ENCODE measurements around the gene KCNK1.

The KCNK1 gene

DNA sequence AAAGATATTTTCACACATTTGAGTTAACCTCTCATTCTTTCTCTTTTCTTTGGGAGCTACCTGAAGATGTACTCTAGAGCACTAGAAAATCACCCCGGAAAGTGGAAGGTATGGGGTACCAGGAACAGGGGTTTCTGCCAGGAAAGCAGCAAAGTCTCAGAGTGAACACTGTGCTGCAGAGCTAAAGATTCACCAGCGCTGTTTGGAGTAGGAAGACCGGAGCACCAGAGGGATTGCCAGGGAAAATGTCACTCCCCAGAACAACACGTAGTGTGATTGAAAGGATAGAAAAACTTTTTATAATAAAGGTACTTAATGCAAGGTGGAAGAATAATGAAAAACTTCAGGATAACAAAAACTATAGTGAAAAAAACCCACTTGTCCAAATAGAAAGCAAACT, 26.7 kb upstream of the KCNK1 start:
- Histone ChIP-seq H2BK12ac (ENCODE audit: low read length) (no peak overlapping the region), H3K14ac (ENCODE audit: low read length) (no peak overlapping the region), H3K9ac (ENCODE audit: low read length) (no peak overlapping the region), H3K18ac (ENCODE audit: low read length) (no peak overlapping the region), H2AFZ (ENCODE audit: insufficient read depth, low read length, poor library complexity) (no peak overlapping the region), H3K79me1 (ENCODE audit: low read length) (no peaks in the 10 kb centered on the region), H3K79me2 (ENCODE audit: control insufficient read depth, insufficient read depth, low read length, poor library complexity) (no peaks in the 10 kb centered on the region), H2BK5ac (ENCODE audit: low read depth, low read length, poor library complexity) (no peak overlapping the region), H3K9me3 (ENCODE audit: insufficient read depth, low read depth, low read length) (peaks cover 2% of the 10 kb centered on the region), H3K4me2 (ENCODE audit: low read length) (no peak overlapping the region), H3K4ac (ENCODE audit: low read depth, low read length) (no peak overlapping the region), H4K12ac (ENCODE audit: low read depth, low read length) (no peak overlapping the region), H3K27me3 (ENCODE audit: insufficient read depth, low read length) (no peaks in the 10 kb centered on the region), H4K91ac (ENCODE audit: low read depth, low read length) (no peak overlapping the region), H2AK5ac (ENCODE audit: low read length) (no peak overlapping the region), H3K23ac (ENCODE audit: low read length) (no peak overlapping the region), H3K4me3 (ENCODE audit: low read depth, low read length) (no peak overlapping the region), H2BK120ac (ENCODE audit: insufficient read depth, low read length, poor library complexity) (no peak overlapping the region), H3K36me3 (ENCODE audit: control insufficient read depth in 1 of 2, insufficient read depth in 2 of 2, low read length in 2 of 2) (no peaks in the 10 kb centered on the region), H4K8ac (ENCODE audit: low read depth, low read length) (no peak overlapping the region), H3K4me1 (ENCODE audit: control insufficient read depth in 1 of 2, insufficient read depth in 2 of 2, low read length in 2 of 2) (peaks cover 2 to 4% of the 10 kb centered on the region in 2 experiments), H3K27ac (ENCODE audit: low read depth, low read length) (no peak overlapping the region)
- no peak for DNase-seq
- WGBS (ENCODE audit: extremely low coverage, insufficient coverage, insufficient read length): no CpG with 5 or more reads among the region's 4 CpGs

DNA sequence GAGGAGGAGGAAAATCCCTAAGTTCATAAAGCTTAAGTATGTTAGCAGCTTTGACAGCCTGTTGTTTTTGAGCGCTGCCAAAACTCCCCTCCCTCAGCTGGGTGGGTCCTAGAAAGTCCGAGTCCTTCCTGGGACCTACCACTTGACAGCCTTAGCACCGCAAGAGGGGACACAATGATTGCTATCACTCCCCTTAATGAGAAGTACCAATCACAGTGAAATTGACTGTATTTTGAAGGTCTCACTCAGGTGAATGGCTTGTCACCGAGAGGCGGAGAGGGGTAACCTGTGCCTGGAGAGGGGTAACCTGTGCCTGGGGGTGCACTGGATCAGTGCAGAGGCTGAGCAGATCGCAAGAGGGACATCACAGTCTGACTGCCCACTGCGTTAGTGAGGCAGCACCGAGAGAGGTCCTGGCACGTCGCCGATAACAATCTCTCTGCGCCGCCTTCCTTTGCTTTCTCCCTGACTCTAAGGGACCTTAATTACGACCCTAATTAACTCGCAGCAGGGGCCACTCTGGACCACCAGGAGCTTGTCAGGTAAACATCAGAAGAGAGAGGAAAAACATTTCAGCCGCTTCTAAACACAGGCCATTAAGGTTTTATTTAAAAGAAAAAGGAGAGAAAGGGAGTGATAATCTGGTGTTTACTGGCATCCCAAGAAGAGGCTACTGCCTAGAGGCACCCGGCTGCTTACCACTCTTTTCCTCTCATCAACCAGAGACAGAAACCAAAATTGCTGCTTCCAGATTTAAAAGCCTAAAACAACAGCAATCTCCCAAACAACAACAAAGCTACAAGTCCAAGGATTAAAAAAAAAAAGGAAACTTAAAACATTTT, 25.7 kb upstream of the KCNK1 start:
- Histone ChIP-seq H4K12ac (ENCODE audit: low read depth, low read length) (no peak overlapping the region), H3K36me3 (ENCODE audit: control insufficient read depth in 1 of 2, insufficient read depth in 2 of 2, low read length in 2 of 2) (no peaks in the 10 kb centered on the region), H3K79me2 (ENCODE audit: control insufficient read depth, insufficient read depth, low read length, poor library complexity) (no peaks in the 10 kb centered on the region), H3K23ac (ENCODE audit: low read length) (no peak overlapping the region), H3K4me2 (ENCODE audit: low read length) (peak overlapping the region; percentile 46), H2BK5ac (ENCODE audit: low read depth, low read length, poor library complexity) (no peak overlapping the region), H3K14ac (ENCODE audit: low read length) (no peak overlapping the region), H3K18ac (ENCODE audit: low read length) (no peak overlapping the region), H2AK5ac (ENCODE audit: low read length) (no peak overlapping the region), H3K4ac (ENCODE audit: low read depth, low read length) (no peak overlapping the region), H3K27me3 (ENCODE audit: insufficient read depth, low read length) (no peaks in the 10 kb centered on the region), H3K4me3 (ENCODE audit: low read depth, low read length) (no peak overlapping the region), H4K91ac (ENCODE audit: low read depth, low read length) (no peak overlapping the region), H3K9ac (ENCODE audit: low read length) (no peak overlapping the region), H2AFZ (ENCODE audit: insufficient read depth, low read length, poor library complexity) (no peak overlapping the region), H3K4me1 (ENCODE audit: control insufficient read depth in 1 of 2, insufficient read depth in 2 of 2, low read length in 2 of 2) (peaks cover 2 to 4% of the 10 kb centered on the region in 2 experiments), H3K27ac (ENCODE audit: low read depth, low read length) (no peak overlapping the region), H2BK12ac (ENCODE audit: low read length) (no peak overlapping the region), H3K9me3 (ENCODE audit: insufficient read depth, low read depth, low read length) (peaks cover 2% of the 10 kb centered on the region), H2BK120ac (ENCODE audit: insufficient read depth, low read length, poor library complexity) (no peak overlapping the region), H3K79me1 (ENCODE audit: low read length) (no peaks in the 10 kb centered on the region), H4K8ac (ENCODE audit: low read depth, low read length) (no peak overlapping the region)
- DNase-seq: no peak
- no CpG with 5 or more reads among the region's 17 CpGs for WGBS (ENCODE audit: extremely low coverage, insufficient coverage, insufficient read length)

DNA sequence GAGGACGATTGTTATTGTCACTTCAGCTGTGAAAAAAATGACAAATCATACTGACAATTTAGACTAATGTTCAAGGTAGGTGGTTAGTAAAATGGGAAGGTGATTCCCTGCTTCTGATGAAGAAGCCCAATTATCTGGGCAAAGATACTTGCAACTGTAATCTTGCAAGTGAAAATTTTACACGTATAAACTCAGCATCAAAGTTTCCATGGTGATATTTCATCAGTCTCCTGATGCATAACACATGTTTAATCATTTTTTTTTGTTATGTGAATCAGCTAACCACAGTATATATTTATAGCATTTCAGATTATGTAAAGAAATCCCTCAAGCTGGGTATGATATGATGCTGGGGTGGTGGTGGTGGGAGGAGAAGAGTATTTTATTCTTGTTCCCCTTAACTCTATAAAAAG, 16.4 kb upstream of the KCNK1 start:
- no peak overlapping the region for H4K12ac ChIP-seq (ENCODE audit: low read depth, low read length)
- no peaks in the 10 kb centered on the region for H3K9me3 ChIP-seq (ENCODE audit: insufficient read depth, low read depth, low read length)
- no peak overlapping the region for H3K27ac ChIP-seq (ENCODE audit: low read depth, low read length)
- H3K18ac ChIP-seq (ENCODE audit: low read length): no peak overlapping the region
- no peaks in the 10 kb centered on the region for H3K79me1 ChIP-seq (ENCODE audit: low read length)
- no peak overlapping the region for H3K4me2 ChIP-seq (ENCODE audit: low read length)
- H3K27me3 ChIP-seq (ENCODE audit: insufficient read depth, low read length): no peaks in the 10 kb centered on the region
- no peak overlapping the region for H2AK5ac ChIP-seq (ENCODE audit: low read length)
- H2BK120ac ChIP-seq (ENCODE audit: insufficient read depth, low read length, poor library complexity): no peak overlapping the region
- H3K79me2 ChIP-seq (ENCODE audit: control insufficient read depth, insufficient read depth, low read length, poor library complexity): no peaks in the 10 kb centered on the region
- no peak for DNase-seq
- no peak overlapping the region for H3K4ac ChIP-seq (ENCODE audit: low read depth, low read length)
- no peak overlapping the region for H2BK5ac ChIP-seq (ENCODE audit: low read depth, low read length, poor library complexity)
- no peak overlapping the region for H2AFZ ChIP-seq (ENCODE audit: insufficient read depth, low read length, poor library complexity)
- H3K14ac ChIP-seq (ENCODE audit: low read length): no peak overlapping the region
- no peak overlapping the region for H4K91ac ChIP-seq (ENCODE audit: low read depth, low read length)
- H3K36me3 ChIP-seq (ENCODE audit: control insufficient read depth in 1 of 2, insufficient read depth in 2 of 2, low read length in 2 of 2): no peaks in the 10 kb centered on the region
- no peak overlapping the region for H4K8ac ChIP-seq (ENCODE audit: low read depth, low read length)
- no CpG with 5 or more reads among the region's 2 CpGs for WGBS (ENCODE audit: extremely low coverage, insufficient coverage, insufficient read length)
- no peak overlapping the region for H3K9ac ChIP-seq (ENCODE audit: low read length)
- no peak overlapping the region for H3K4me3 ChIP-seq (ENCODE audit: low read depth, low read length)
- H2BK12ac ChIP-seq (ENCODE audit: low read length): no peak overlapping the region
- no peak overlapping the region for H3K23ac ChIP-seq (ENCODE audit: low read length)
- no peaks in the 10 kb centered on the region for H3K4me1 ChIP-seq (ENCODE audit: control insufficient read depth in 1 of 2, insufficient read depth in 2 of 2, low read length in 2 of 2)

DNA sequence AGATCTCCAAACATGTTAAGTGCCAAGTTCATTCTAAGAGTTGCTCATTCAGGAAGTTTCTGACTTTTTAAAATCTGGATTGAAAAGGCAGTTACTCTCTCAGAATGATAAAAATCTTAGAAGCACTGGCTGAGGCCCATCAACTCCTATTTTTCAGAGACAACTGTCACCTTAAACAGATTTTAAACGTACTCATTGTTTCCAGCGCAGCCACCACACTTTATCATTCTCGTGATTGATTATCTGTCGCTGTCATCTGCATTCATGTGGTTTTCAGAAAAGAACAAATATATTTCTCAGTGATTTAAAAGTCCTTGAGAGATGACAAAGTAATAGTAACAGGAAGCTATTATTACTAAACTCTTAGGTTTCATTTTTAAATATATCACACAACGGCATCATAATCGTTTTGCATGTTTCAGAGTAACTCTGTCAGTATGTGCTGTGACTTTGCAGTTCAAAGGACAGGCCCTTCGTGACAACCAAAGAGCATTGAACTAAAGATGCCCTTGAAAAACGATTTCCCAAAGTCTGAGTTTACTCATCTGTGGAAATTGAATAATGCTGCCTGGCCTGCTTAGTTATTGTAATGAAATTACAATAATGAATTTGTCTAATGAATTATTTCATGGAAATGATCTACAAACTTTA, 14.9 kb upstream of the KCNK1 start:
- H2BK5ac ChIP-seq (ENCODE audit: low read depth, low read length, poor library complexity): no peak overlapping the region
- no peaks in the 10 kb centered on the region for H3K4me1 ChIP-seq (ENCODE audit: control insufficient read depth in 1 of 2, insufficient read depth in 2 of 2, low read length in 2 of 2)
- H3K79me1 ChIP-seq (ENCODE audit: low read length): no peaks in the 10 kb centered on the region
- no peak overlapping the region for H4K8ac ChIP-seq (ENCODE audit: low read depth, low read length)
- no peak overlapping the region for H4K91ac ChIP-seq (ENCODE audit: low read depth, low read length)
- H3K18ac ChIP-seq (ENCODE audit: low read length): no peak overlapping the region
- H3K79me2 ChIP-seq (ENCODE audit: control insufficient read depth, insufficient read depth, low read length, poor library complexity): no peaks in the 10 kb centered on the region
- no peaks in the 10 kb centered on the region for H3K9me3 ChIP-seq (ENCODE audit: insufficient read depth, low read depth, low read length)
- no peak overlapping the region for H4K12ac ChIP-seq (ENCODE audit: low read depth, low read length)
- H2BK120ac ChIP-seq (ENCODE audit: insufficient read depth, low read length, poor library complexity): no peak overlapping the region
- H2BK12ac ChIP-seq (ENCODE audit: low read length): no peak overlapping the region
- no peak overlapping the region for H3K14ac ChIP-seq (ENCODE audit: low read length)
- H3K4ac ChIP-seq (ENCODE audit: low read depth, low read length): no peak overlapping the region
- no peaks in the 10 kb centered on the region for H3K27me3 ChIP-seq (ENCODE audit: insufficient read depth, low read length)
- no peak overlapping the region for H2AFZ ChIP-seq (ENCODE audit: insufficient read depth, low read length, poor library complexity)
- H3K4me2 ChIP-seq (ENCODE audit: low read length): no peak overlapping the region
- H3K9ac ChIP-seq (ENCODE audit: low read length): no peak overlapping the region
- no peaks in the 10 kb centered on the region for H3K36me3 ChIP-seq (ENCODE audit: control insufficient read depth in 1 of 2, insufficient read depth in 2 of 2, low read length in 2 of 2)
- H3K4me3 ChIP-seq (ENCODE audit: low read depth, low read length): no peak overlapping the region
- no peak overlapping the region for H3K23ac ChIP-seq (ENCODE audit: low read length)
- no peak overlapping the region for H3K27ac ChIP-seq (ENCODE audit: low read depth, low read length)
- DNase-seq: no peak
- WGBS (ENCODE audit: extremely low coverage, insufficient coverage, insufficient read length): no CpG with 5 or more reads among the region's 8 CpGs
- no peak overlapping the region for H2AK5ac ChIP-seq (ENCODE audit: low read length)
